Astrocyte of the spinal cord (primary cell): Measurements from ENCODE around the gene RPS3.
A peak's percentile ranks its signal among the peaks of the same experiment; 100 is the strongest.

Experiments
- DNase-seq: peaks from one replicate; pipeline ENCODE4 v3.0.0; 2011; ENCODE audit warnings: low read depth, low spot score
- H3K4me3 ChIP-seq: 2 replicates; pipeline ENCODE4 v1.5.1; 2011; ENCODE audit warnings: low read depth, mild to moderate bottlenecking, low read length, moderate library complexity
- CTCF ChIP-seq: IDR thresholded peaks from 2 replicates; pipeline ENCODE4 v1.5.1; 2012; ENCODE audit warnings: low read depth, mild to moderate bottlenecking, low read length, inconsistent platforms
- in situ Hi-C: cut with HindIII; loops from 2 replicates; pipeline ENCODE4 v1.10.0; 2017; ENCODE audit warnings: low sequenced_read_pairs

Gene RPS3

DNA sequence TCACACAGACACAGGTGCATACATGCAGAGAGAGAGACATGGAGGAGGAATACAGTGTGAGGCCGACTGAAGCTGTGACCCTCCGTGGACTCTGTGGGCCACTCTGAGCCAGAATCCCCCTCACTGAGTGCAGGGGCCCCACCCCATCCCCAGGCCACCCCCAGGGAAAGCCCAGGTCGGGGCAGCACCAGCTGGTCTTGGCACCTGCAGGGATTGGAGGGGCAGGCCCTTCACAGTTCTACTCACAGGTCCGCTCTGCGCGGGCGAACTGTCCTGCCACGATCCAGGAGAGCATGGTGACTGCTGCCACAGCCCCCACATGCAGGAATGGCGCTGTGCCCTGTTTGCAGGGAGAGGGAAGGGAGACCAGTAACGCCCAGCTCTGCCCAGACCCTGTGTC, 50.0 kb downstream of the RPS3 start:
- no peak for TF ChIP-seq CTCF
- in situ Hi-C loops, result no loop called here
- DNase-seq, result no peak
- H3K4me3 ChIP-seq, result no peak overlapping the region

- in situ Hi-C loops, result no loop called here
- no peak overlapping the region for H3K4me3 ChIP-seq
- no peak for TF ChIP-seq CTCF
- no peak for DNase-seq
These were observed 50.5 kb downstream of the RPS3 start for GRCh38 chr11:75449776-75450175.

- DNase-seq, result no peak
- TF ChIP-seq CTCF, result no peak
- no peak overlapping the region for H3K4me3 ChIP-seq
- in situ Hi-C loops, result no loop called here
These were observed 50.9 kb downstream of the RPS3 start for GRCh38 chr11:75450236-75450635.

- DNase-seq, result no peak
- TF ChIP-seq CTCF, result peak; percentile 67
- in situ Hi-C loops, result no loop called here
- H3K4me3 ChIP-seq, result no peak overlapping the region
These were observed 51.8 kb downstream of the RPS3 start for GRCh38 chr11:75450826-75451821.

DNA sequence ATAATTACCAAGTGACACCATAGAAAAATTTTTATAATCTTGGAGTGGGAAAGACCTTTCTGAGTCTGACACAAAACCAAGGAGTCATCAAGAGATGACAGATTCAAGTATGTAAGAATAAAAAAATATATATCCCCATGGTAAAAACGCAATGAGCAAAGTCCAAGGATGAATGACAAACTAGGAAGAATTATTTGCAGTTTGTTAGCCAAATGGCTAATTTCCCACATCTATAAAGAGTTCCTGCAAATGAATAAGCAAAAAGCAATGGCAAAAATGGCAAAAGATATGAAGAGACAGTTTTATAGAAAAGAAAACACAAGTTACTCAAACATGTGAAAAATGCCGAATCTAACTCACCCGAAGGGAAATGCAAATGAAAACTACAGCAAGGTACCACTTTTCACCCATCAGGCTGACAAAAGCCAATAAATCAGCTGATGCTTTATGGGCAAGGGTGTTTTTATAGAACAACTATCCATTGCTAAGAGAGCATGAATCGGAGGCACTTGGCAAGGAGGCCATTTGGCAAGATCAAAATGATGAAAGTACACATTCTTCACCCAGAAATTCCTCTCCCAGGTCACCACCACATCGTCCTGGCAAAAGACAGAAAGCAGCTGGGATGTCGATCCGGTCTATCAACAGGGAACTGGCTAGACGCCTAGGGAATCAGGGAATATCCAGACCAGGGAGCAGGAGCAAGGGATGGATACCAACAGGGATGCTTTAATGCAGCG, 54.8 kb downstream of the RPS3 start:
- TF ChIP-seq CTCF, result no peak
- DNase-seq, result peak; percentile 64
- in situ Hi-C loops, result no loop called here
- H3K4me3 ChIP-seq, result no peak overlapping the region

DNA sequence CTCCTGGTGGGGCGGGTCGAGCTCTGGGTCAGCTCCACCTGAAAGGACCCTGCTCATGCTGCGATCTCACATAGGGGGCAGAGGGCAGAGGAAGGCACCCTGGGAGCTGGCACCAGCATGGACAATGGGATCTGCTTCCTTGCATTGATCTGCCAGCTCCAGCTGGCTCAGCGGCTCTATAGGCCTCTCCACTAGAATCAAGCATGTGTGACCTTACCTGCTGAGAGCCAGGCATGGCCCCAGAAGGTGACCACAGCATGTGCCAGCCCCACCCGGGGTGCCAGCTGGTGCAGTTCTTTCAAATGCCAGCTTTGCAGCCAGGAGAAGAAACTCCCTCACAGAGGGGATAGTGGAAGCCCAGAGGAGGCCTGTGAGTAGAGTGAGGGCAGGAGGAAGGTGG, 55.7 kb downstream of the RPS3 start:
- TF ChIP-seq CTCF, result no peak
- DNase-seq, result no peak
- no peak overlapping the region for H3K4me3 ChIP-seq
- in situ Hi-C loops, result no loop called here
